ENCODE results near the gene MMP19.

GRCh38 chr12:55839345-55840140, 3.2 kb downstream of the MMP19 start:
- TF ChIP-seq EZH2 (IDR thresholded peaks at IDR 0.05; ENCODE audit: borderline replicate concordance, low read length) (no peak), CTCF (IDR thresholded peaks at IDR 0.05; ENCODE audit: low read length) (no peak)
